ENCODE measurements around the gene CCDC195. TPM values are rescaled to one million over a fixed set of nuclear protein-coding genes. Genes with fewer than 3 reads are reported as not detected.

Gene CCDC195
- total and polyA plus RNA-seq, 2 of the 4 experiments (the other 2 are of a cell fraction), result not detected

- POLR2A ChIA-PET (ENCODE audit: unreplicated experiment), result no interaction called here
- no peak overlapping the region for H2BK120ac ChIP-seq (ENCODE audit: low read depth, low read length)
- no peak overlapping the region for H4K5ac ChIP-seq (ENCODE audit: low read depth, low read length)
- H3K4me2 ChIP-seq (ENCODE audit: low read depth, low read length), result no peak overlapping the region
- H3K79me1 ChIP-seq (ENCODE audit: low read depth in 1 of 2, low read length in 2 of 2), result no peaks in the 10 kb centered on the region
- no peaks in the 10 kb centered on the region for H4K20me1 ChIP-seq (ENCODE audit: insufficient read depth, low read length)
- intact Hi-C loops (cut with micrococcal nuclease), result no loop called here
- H3K9me1 ChIP-seq (ENCODE audit: insufficient read depth, low read length), result no peaks in the 10 kb centered on the region
- H3K4me1 ChIP-seq (ENCODE audit: control insufficient read depth, insufficient read depth, low read length), result no peaks in the 10 kb centered on the region
- H3K18ac ChIP-seq (ENCODE audit: low read depth, low read length), result no peak overlapping the region
- H3K27me3 ChIP-seq (ENCODE audit: control insufficient read depth, insufficient read depth, low read length), result no peaks in the 10 kb centered on the region; the same call in 1 of the 2 replicates
- BruUV-seq (replicated peaks), result no TSS peak
- TF ChIP-seq MAZ (IDR thresholded peaks at IDR 0.05; ENCODE audit: borderline replicate concordance, low read depth, low read length), result no peak
- TF ChIP-seq RAD21 (IDR thresholded peaks at IDR 0.05; ENCODE audit: low read length), result no peak
- no peak for TF ChIP-seq FOS (IDR thresholded peaks at IDR 0.05; ENCODE audit: low read depth, low read length)
- no peak for TF ChIP-seq POLR2A (IDR thresholded peaks at IDR 0.05; ENCODE audit: low read depth, low read length)
- no peak for TF ChIP-seq NFE2L2 (IDR thresholded peaks at IDR 0.05; ENCODE audit: low read depth, low read length)
- TF ChIP-seq RCOR1 (IDR thresholded peaks at IDR 0.05; ENCODE audit: insufficient replicate concordance, low read length), result no peak
- no peak for TF ChIP-seq ELK1 (IDR thresholded peaks at IDR 0.05; ENCODE audit: borderline replicate concordance, low read depth, low read length)
- TF ChIP-seq CTCF (conservative IDR thresholded peaks at IDR 0.05; ENCODE audit: low read depth, low read length), result no peak
- dilution Hi-C loops (cut with HindIII; ENCODE audit: low sequenced_read_pairs, unreplicated experiment), result no loop called here
- CTCF ChIA-PET, result no interaction called here
- H4K91ac ChIP-seq (ENCODE audit: insufficient read depth, low read depth, low read length), result no peak overlapping the region
- no peak overlapping the region for H3K56ac ChIP-seq (ENCODE audit: extremely low read depth, insufficient read depth, low read length)
- no peak overlapping the region for H2AK9ac ChIP-seq (replicated peaks; ENCODE audit: low read depth, low read length, poor library complexity)
- no peak overlapping the region for H4K8ac ChIP-seq (ENCODE audit: low read depth in 2 of 2, low read length in 2 of 2)
- H3K27ac ChIP-seq (ENCODE audit: insufficient read depth, low read length), result no peak overlapping the region
- H3K4ac ChIP-seq (ENCODE audit: low read depth, low read length), result no peak overlapping the region
- in situ Hi-C loops (cut with MboI; ENCODE audit: low sequenced_read_pairs), result no loop called here
- no peaks in the 10 kb centered on the region for H3K36me3 ChIP-seq (ENCODE audit: control insufficient read depth, insufficient read depth, low read length)
- no peak overlapping the region for H2AK5ac ChIP-seq (ENCODE audit: low read depth, low read length)
- H2BK15ac ChIP-seq (ENCODE audit: low read depth, low read length), result no peak overlapping the region
- H2AFZ ChIP-seq (replicated peaks; ENCODE audit: low read length, poor library complexity), result no peak overlapping the region
- no peak overlapping the region for H3K4me3 ChIP-seq (ENCODE audit: insufficient read depth, low read depth, low read length)
- H2BK20ac ChIP-seq (ENCODE audit: low read depth, low read length), result no peak overlapping the region
- 20% methylated on average over 1 of the region's 6 CpGs; no CpG with 5 or more reads in 1 of the 2 experiments for WGBS, 2 experiments (ENCODE audit: extremely low coverage in 2 of 2, insufficient read length in 1 of 2)
- H3K23ac ChIP-seq (ENCODE audit: low read depth, low read length), result no peak overlapping the region
- H3K9me3 ChIP-seq (ENCODE audit: control insufficient read depth, insufficient read depth, low read length), result peaks cover 2% of the 10 kb centered on the region
- no peak overlapping the region for H2BK5ac ChIP-seq (ENCODE audit: low read depth, low read length, poor library complexity, severe bottlenecking)
- no peak overlapping the region for H3K14ac ChIP-seq (replicated peaks; ENCODE audit: low read depth, low read length)
- no peak overlapping the region for H3K9ac ChIP-seq (ENCODE audit: low read depth, low read length)
- ATAC-seq (ENCODE audit: low read depth), result no peak
- no peak for DNase-seq
Observed at GRCh38 chr2:224659714-224660113, 56.5 kb downstream of the CCDC195 start.

Data from IMR-90 (cell line).